Astrocyte (in vitro differentiated cells and primary cell): Measurements from ENCODE around the gene ANKRD33B.

Experiments
- EZH2 ChIP-seq: IDR thresholded peaks from 2 replicates; pipeline ENCODE4 v1.6.1; 2012; ENCODE audit warnings: mild to moderate bottlenecking, low read length, inconsistent platforms; ENCODE audit not compliant: insufficient read depth
- TF ChIP-seq, protein P1 (sequence below): IDR thresholded peaks from 2 replicates; pipeline ENCODE4 v1.5.1; 2011; ENCODE audit warnings: low read depth, mild to moderate bottlenecking, inconsistent platforms, low read length, moderate library complexity; ENCODE audit not compliant: insufficient read depth

DNA sequence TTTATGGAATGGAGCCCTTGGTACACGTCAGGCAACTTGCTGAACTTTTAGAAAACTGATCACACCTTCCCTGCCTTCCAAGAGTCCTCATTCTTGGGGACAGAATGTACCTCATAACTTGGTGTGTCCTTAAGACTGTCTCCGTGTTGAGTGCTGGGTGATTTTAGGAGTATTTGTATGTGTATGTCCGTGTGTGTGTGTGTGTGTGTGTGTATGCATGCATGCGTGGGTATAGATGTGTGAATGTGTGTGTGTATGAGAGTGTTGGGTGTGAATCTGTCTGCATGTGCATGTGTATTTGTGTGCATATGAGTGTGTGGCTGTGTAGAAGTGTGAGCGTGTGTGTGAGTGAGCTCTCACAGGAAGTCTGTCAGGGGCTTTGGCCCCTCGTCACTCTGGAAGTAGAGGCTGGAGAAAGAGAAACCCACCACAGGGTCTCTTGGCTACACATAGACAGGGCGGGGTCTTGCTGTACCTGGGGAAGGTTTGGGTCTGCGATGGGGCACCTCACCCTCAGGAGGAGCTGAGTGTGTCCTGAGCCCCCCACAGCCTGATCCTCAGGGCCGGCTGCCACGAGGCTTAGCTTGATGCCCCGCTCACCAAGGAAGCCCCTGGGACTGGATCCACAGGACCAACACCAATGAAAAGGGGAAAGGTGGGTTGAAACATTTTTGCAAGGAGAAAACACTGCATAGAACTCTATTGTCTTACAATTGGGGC, 33.1 kb upstream of the ANKRD33B start:
- TF ChIP-seq, protein P1, sequence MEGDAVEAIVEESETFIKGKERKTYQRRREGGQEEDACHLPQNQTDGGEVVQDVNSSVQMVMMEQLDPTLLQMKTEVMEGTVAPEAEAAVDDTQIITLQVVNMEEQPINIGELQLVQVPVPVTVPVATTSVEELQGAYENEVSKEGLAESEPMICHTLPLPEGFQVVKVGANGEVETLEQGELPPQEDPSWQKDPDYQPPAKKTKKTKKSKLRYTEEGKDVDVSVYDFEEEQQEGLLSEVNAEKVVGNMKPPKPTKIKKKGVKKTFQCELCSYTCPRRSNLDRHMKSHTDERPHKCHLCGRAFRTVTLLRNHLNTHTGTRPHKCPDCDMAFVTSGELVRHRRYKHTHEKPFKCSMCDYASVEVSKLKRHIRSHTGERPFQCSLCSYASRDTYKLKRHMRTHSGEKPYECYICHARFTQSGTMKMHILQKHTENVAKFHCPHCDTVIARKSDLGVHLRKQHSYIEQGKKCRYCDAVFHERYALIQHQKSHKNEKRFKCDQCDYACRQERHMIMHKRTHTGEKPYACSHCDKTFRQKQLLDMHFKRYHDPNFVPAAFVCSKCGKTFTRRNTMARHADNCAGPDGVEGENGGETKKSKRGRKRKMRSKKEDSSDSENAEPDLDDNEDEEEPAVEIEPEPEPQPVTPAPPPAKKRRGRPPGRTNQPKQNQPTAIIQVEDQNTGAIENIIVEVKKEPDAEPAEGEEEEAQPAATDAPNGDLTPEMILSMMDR: no peak
- no peak for TF ChIP-seq EZH2
